HCT116 (cell line): ENCODE results near the gene NUFIP2.

ENCODE experiments used
- CTCF ChIP-seq, 3 experiments: fragments of 200-600 bp in 1 of 3; sonication (generic) in 1 of 3; IDR thresholded peaks in 2 of 3; conservative IDR thresholded peaks in 1 of 3; 2 replicates each; pipeline ENCODE4 v1.5.1; 2012 to 2017; ENCODE audit warnings: low read depth in 2 of 3, low read length in 2 of 3, antibody characterized with exemption in 1 of 3, borderline replicate concordance in 1 of 3, control low read depth in 1 of 3, mild to moderate bottlenecking in 1 of 3, mixed read lengths in 1 of 3, mixed run types in 1 of 3, moderate library complexity in 1 of 3; ENCODE audit not compliant: insufficient read depth in 1 of 3
- EZH2 ChIP-seq: fragments of 200-600 bp; sonication (generic); IDR thresholded peaks from 2 replicates; pipeline ENCODE4 v1.6.1; 2017; ENCODE audit warnings: antibody characterized with exemption, mixed run types
- EZH2phosphoT487 ChIP-seq: fragments of 200-600 bp; IDR thresholded peaks from 2 replicates; pipeline ENCODE4 v1.6.1; 2018; ENCODE audit warnings: antibody characterized with exemption, borderline replicate concordance
- FOSL1 ChIP-seq: IDR thresholded peaks from 2 replicates; pipeline ENCODE4 v1.6.1; 2012; ENCODE audit warnings: low read depth
- JUND ChIP-seq: IDR thresholded peaks from 2 replicates; pipeline ENCODE4 v1.6.1; 2012
- MAX ChIP-seq: IDR thresholded peaks from 2 replicates; pipeline ENCODE4 v1.6.1; 2012
- POLR2A ChIP-seq: IDR thresholded peaks from 2 replicates; pipeline ENCODE4 v1.7.0; 2011; ENCODE audit warnings: borderline replicate concordance; ENCODE audit not compliant: insufficient read depth, insufficient read length; ENCODE audit errors: extremely low read depth
- RAD21 ChIP-seq: IDR thresholded peaks from 2 replicates; pipeline ENCODE4 v1.6.1; 2012; ENCODE audit warnings: low read depth, mild to moderate bottlenecking
- SRF ChIP-seq: IDR thresholded peaks from 2 replicates; pipeline ENCODE4 v1.6.1; 2012; ENCODE audit warnings: low read depth
- YY1 ChIP-seq: IDR thresholded peaks from 2 replicates; pipeline ENCODE4 v1.6.1; 2011; ENCODE audit warnings: low read length, low read depth, moderate library complexity, mild to moderate bottlenecking; ENCODE audit not compliant: insufficient replicate concordance; ENCODE audit errors: extremely low read depth
- ZFX ChIP-seq: fragments of 450-650 bp; IDR thresholded peaks from 2 replicates; pipeline ENCODE4 v1.6.1; 2017
- ZNF274 ChIP-seq: fragments of 200-500 bp; sonication (Bioruptor generic); IDR thresholded peaks from 2 replicates; pipeline ENCODE4 v1.6.1; 2014; ENCODE audit warnings: mild to moderate bottlenecking, low read depth, low read length, inconsistent platforms

DNA sequence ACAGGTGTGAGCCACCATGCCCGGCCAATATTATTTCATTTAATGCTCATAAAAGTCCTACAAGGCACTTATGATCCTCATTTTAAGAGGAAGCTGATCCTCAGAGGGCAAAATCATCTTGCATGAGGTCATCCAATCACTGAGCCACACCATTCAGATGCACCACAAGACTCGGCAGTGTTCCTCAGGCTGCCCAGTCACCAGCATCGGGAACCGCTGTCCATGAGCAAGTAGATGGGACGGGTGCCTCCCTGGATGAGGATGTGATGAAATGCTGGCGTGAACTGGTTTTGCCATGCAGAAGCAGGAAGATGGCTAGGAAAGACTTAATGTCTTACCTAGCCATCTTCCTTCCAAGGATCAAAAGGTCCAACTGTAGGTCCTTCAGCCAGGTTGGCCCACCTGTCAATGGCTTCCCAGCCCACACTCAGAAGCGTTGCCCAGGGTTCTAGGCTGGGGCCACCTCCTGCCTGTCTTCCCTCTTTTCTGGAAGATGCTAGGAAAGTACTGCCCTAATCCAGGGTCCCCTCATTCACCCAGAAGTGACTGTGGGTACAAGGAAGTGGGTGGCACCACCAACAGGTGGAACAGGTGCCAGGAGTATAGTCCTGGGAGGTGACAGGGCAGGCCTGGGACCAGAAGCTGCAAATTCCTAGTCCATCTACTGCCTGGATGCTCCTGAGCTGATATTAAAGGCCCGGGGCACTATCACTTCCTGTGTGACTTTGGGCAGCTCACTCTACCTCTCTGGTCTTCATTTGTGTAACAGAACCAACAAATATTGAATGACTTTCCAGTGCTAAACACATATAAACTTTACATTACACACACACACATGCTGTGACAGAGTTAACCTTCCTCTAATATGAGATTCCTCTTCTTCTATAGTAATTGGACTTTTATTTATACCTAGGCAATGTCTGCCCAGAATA, 79.5 kb downstream of the NUFIP2 start:
- TF ChIP-seq RAD21: no peak
- TF ChIP-seq CTCF (IDR thresholded peaks at IDR 0.05 in 2 of 3, conservative IDR thresholded peaks at IDR 0.05 in 1 of 3; ENCODE audit: borderline replicate concordance in 1 of 3, insufficient read depth in 1 of 3, low read depth in 2 of 3, low read length in 2 of 3): no peak
- no peak for TF ChIP-seq SRF
- TF ChIP-seq JUND: no peak
- no peak for TF ChIP-seq POLR2A
- no peak for TF ChIP-seq EZH2phosphoT487
- TF ChIP-seq MAX: no peak
- no peak for TF ChIP-seq FOSL1
- no peak for TF ChIP-seq ZFX
- no peak for TF ChIP-seq YY1
- TF ChIP-seq EZH2: no peak
- TF ChIP-seq ZNF274: no peak
